Gastroesophageal sphincter (tissue), 4 donors: Measurements from ENCODE around the gene CEP55. TPM values are rescaled to one million over a fixed set of nuclear protein-coding genes. Genes with fewer than 3 reads are reported as not detected.

Experiments
- ATAC-seq: fragments of 150-250 bp; one replicate; pipeline ENCODE4 v1.9.1; 2016; ENCODE audit warnings: mild to moderate bottlenecking, moderate library complexity
- H3K27ac ChIP-seq, 4 donors: fragments of 200-600 bp; sonication (generic) in 3 of 4; 1 replicate in 3 of 4; 2 replicates in 1 of 4; pipeline ENCODE4 v1.5.1; 2016 to 2019
- H3K27me3 ChIP-seq: fragments of 200-600 bp; sonication (generic); one replicate; pipeline ENCODE4 v1.5.1; 2019
- H3K36me3 ChIP-seq, 2 donors: fragments of 200-600 bp; sonication (generic); one replicate each; pipeline ENCODE4 v1.5.1; 2019; ENCODE audit warnings: control low read depth in 1 of 2
- H3K4me1 ChIP-seq, 3 donors: fragments of 200-600 bp; sonication (generic); 1 replicate in 2 of 3; 2 replicates in 1 of 3; pipeline ENCODE4 v1.5.1; 2016 to 2019; ENCODE audit warnings: control low read depth in 2 of 3
- H3K4me3 ChIP-seq, 2 donors: fragments of 200-600 bp; sonication (generic); one replicate each; pipeline ENCODE4 v1.5.1; 2019; ENCODE audit warnings: mild to moderate bottlenecking in 1 of 2, moderate library complexity in 1 of 2
- H3K9me3 ChIP-seq, 3 donors: fragments of 200-600 bp; sonication (generic); one replicate each; pipeline ENCODE4 v1.5.1; 2017 to 2019; ENCODE audit warnings: control low read depth in 2 of 3
- CTCF ChIP-seq, 4 experiments: fragments of 200-600 bp in 2 of 4; fragments of 450-650 bp in 2 of 4; sonication (generic) in 1 of 4; IDR thresholded peaks; one replicate each; pipeline ENCODE4 v1.5.1; 2017 to 2019; ENCODE audit warnings: antibody characterized with exemption in 4 of 4, mild to moderate bottlenecking in 2 of 4, moderate library complexity in 2 of 4
- EP300 ChIP-seq: sonication (generic); formaldehyde crosslinking; IDR thresholded peaks from one replicate; pipeline ENCODE4 v1.6.1; 2017; ENCODE audit warnings: antibody characterized with exemption, mild to moderate bottlenecking
- POLR2A ChIP-seq, 2 donors: fragments of 450-650 bp; IDR thresholded peaks; one replicate each; pipeline ENCODE4 v1.6.1; 2017; ENCODE audit warnings: antibody characterized with exemption in 2 of 2, mild to moderate bottlenecking in 2 of 2, moderate library complexity in 1 of 2
- POLR2AphosphoS5 ChIP-seq: sonication (generic); formaldehyde crosslinking; IDR thresholded peaks from one replicate; pipeline ENCODE4 v1.6.1; 2017; ENCODE audit warnings: antibody characterized with exemption
- whole genome bisulfite sequencing, 2 donors: methylation state at CpG; one replicate each; pipeline ENCODE4 v1.1.5; 2018; ENCODE audit warnings: low coverage in 1 of 2; 5-methylcytosine and 5-hydroxymethylcytosine counted together
- total RNA-seq, 4 donors: library from RNA; depleted of rRNA; stranded (reverse); fragments of >200 nt; gene quantifications; one replicate each; pipeline ENCODE4 v1.1.0, GENCODE V29; 2016

Gene CEP55
- total RNA-seq, 4 donors from 2014 or later = 0.13 to 3.6 (median 0.35) TPM; not detected in 1

GRCh38 chr10:93485690-93486089 is 10.7 kb upstream of the CEP55 start:
- Histone ChIP-seq H3K27ac (no peak overlapping the region), H3K9me3 (no peaks in the 10 kb centered on the region), H3K4me1 (peaks cover 0 to 6% (median 0%) of the 10 kb centered on the region in 3 donors), H3K4me3 (no peak overlapping the region), H3K36me3 (no peaks in the 10 kb centered on the region), H3K27me3 (no peaks in the 10 kb centered on the region)
- whole genome bisulfite sequencing, 2 donors = 30 to 67% methylated on average over 1 of the region's 1 CpG
- TF ChIP-seq POLR2AphosphoS5 (no peak), EP300 (no peak), CTCF (IDR thresholded peaks at IDR 0.05) (no peak), POLR2A (IDR thresholded peaks at IDR 0.05) (no peak)
- ATAC-seq = no peak

- Histone ChIP-seq H3K27ac (no peak overlapping the region), H3K4me1 (no peaks in the 10 kb centered on the region), H3K27me3 (no peaks in the 10 kb centered on the region), H3K9me3 (no peaks in the 10 kb centered on the region), H3K4me3 (no peak overlapping the region), H3K36me3 (no peaks in the 10 kb centered on the region)
- ATAC-seq = no peak
- TF ChIP-seq EP300 (no peak), POLR2A (IDR thresholded peaks at IDR 0.05) (no peak), CTCF (IDR thresholded peaks at IDR 0.05) (no peak), POLR2AphosphoS5 (no peak)
- 84 to 95% methylated on average over 3 of the region's 4 CpGs for WGBS, 2 donors
These were observed 7.4 kb upstream of the CEP55 start for GRCh38 chr10:93488956-93489528.

GRCh38 chr10:93491602-93492121 is 4.8 kb upstream of the CEP55 start:
- Histone ChIP-seq H3K27me3 (no peaks in the 10 kb centered on the region), H3K27ac (no peak overlapping the region), H3K36me3 (no peaks in the 10 kb centered on the region), H3K9me3 (no peaks in the 10 kb centered on the region), H3K4me1 (peaks cover 0 to 8% (median 4%) of the 10 kb centered on the region in 3 donors), H3K4me3 (no peak overlapping the region)
- 84 to 93% methylated on average over 2 of the region's 2 CpGs for WGBS, 2 donors
- TF ChIP-seq EP300 (no peak), POLR2AphosphoS5 (no peak), POLR2A (IDR thresholded peaks at IDR 0.05) (no peak), CTCF (IDR thresholded peaks at IDR 0.05) (no peak)
- ATAC-seq = no peak

- Histone ChIP-seq H3K27ac (no peak overlapping the region), H3K27me3 (no peaks in the 10 kb centered on the region), H3K9me3 (no peaks in the 10 kb centered on the region), H3K4me3 (no peak overlapping the region), H3K36me3 (no peaks in the 10 kb centered on the region), H3K4me1 (peaks cover 0 to 12% (median 4%) of the 10 kb centered on the region in 3 donors)
- 70 to 83% methylated on average over 2 to 3 of the region's 3 CpGs for whole genome bisulfite sequencing, 2 donors
- TF ChIP-seq CTCF (IDR thresholded peaks at IDR 0.05) (no peak), POLR2A (IDR thresholded peaks at IDR 0.05) (no peak), EP300 (no peak), POLR2AphosphoS5 (no peak)
- no peak for ATAC-seq
These were observed 3.2 kb upstream of the CEP55 start for GRCh38 chr10:93493162-93493561.

- no peak for TF ChIP-seq EP300
- Histone ChIP-seq H3K4me3 (no peak overlapping the region), H3K36me3 (no peaks in the 10 kb centered on the region), H3K4me1 (peaks cover 0 to 12% (median 4%) of the 10 kb centered on the region in 3 donors), H3K27ac (no peak overlapping the region), H3K27me3 (no peaks in the 10 kb centered on the region), H3K9me3 (no peaks in the 10 kb centered on the region)
- no peak for ATAC-seq
- WGBS, 2 donors = 89 to 100% methylated on average over 1 of the region's 2 CpGs
These were observed 1.9 kb upstream of the CEP55 start for GRCh38 chr10:93494494-93494893.
